Measurements from ENCODE around the gene RARG.
"Not testable (repeated sequence)": the region's sequence is repeated elsewhere in the genome, so short reads cannot be mapped to it uniquely, and the experiment has no call there.

RARG gene

DNA sequence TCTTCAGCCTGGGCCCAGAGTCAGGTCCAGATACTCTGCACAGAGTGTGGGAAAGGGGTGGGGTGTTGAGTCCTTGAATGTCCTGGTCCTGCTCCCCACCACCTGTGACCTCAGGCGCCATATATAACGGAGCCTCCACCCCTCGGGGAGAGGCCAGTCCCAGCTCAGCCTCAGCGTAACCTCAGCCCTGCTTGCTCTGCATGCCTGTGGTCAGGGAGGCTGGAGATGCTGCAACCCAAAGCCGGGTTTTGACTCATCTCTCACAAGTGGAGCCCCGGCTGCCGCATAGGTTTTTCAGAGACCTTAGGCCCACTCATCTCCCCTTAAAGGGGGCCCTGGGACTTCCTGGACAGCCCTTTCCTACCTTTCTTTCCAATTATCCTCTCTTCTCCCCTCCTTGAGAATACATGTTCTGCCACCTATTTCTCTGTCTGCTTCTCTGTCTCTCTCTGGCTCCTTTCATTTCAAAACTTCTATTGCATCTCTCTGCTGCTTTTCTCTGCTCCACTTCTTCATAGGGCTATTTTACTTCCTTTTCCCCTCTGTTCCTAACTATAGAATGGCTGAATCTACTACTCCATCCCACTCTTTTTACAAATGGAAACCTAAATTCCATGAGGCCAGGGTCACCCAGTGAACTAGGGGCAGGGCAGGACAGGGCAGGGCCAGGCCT is 26.1 kb downstream of the RARG start:
- DNase-seq: no peak

DNA sequence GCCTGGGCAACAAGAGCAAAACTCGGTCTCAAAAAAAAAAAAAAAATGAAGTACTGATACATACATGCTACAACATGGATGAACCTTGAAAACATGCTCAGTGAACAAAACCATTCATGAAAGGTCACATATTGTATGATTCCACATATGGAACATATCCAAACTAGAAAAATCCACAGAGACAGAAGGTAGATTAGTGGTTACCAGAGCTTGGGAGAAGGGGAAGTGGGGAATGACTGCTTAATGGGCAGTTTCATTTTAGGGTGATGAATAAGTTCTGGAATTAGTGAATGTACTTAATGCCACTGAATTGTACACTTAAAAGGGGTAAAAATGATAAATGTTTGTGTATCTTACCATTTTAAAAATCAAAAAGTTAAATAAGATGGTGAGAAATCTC is 27.7 kb downstream of the RARG start:
- no peak for DNase-seq

- not testable (repeated sequence) for DNase-seq
Measured at GRCh38 chr12:53202316-53202715, 29.7 kb downstream of the RARG start.

DNA sequence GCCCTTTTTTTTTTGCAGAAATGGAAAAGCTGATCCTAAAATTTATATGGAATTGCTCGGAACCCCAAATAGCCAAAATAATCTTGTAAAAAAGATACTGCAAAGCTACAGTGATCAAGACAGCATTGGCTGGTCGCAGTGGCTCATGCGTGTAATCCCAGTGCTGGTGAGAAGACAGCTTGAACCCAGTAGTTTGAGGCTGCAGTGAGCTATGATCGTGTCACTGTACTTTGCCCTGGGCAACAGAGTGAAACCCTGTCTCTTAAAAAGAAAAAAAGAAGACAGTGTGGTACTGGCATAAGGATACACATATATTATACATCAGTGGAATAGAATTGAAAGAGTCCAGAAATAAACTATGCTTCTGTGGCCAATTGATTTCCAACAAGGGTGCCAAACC is 30.4 kb downstream of the RARG start:
- DNase-seq: no peak

GRCh38 chr12:53201177-53201541 is 30.9 kb downstream of the RARG start:
- no peak for DNase-seq

DNA sequence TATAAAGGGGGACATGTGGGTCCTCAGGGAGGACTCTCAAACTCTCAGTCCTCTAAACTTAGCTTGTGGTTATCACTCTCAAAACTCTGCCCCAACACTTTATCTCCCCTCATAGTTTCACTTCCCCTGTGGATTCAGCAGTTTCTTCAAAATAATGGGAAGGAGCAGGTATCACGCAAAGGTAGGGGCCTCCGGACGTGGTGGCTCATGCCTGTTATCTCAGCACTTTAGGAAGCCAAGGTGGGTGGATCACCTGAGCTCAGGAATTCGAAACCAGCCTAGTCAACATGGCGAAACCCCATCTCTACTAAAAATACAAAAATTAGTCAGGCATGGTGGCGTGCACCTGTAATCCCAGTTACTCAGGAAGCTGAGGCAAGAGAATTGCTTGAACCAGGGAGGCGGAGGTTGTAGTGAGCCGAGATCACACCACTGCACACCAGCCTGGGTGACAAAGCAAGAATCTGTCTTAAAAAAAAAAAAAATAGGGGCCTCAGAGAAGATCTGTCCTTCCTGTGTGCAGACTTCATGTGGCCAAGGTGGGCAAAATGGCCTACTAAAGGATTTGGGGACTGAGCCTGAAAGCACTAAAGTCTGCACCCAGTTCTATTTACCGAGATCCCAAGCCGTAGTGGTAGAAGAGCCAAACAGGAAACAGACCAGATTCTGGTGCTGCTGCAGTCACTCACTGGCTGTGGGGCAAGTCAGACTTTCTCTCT is 31.4 kb downstream of the RARG start:
- DNase-seq: no peak

GRCh38 chr12:53200107-53200457 is 31.9 kb downstream of the RARG start:
- DNase-seq: no peak

DNA sequence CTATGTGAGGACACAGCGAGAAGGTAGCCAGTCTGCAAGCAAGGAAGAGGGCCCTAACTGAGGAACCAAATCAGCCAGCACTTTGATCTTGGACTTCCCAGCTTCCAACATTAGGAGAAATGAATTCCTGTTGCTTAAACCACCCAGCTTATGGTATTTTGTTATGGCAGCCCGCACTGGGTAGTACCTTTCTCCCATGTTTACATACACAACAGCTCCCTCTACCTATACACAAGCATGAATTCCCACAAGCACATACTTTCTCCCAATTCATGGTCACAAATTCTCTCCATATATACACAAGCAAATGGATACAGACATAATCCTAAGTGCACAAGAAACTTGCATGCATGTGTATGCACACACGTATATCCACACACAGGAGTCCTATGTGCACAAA is 32.3 kb downstream of the RARG start:
- DNase-seq: no peak

DNA sequence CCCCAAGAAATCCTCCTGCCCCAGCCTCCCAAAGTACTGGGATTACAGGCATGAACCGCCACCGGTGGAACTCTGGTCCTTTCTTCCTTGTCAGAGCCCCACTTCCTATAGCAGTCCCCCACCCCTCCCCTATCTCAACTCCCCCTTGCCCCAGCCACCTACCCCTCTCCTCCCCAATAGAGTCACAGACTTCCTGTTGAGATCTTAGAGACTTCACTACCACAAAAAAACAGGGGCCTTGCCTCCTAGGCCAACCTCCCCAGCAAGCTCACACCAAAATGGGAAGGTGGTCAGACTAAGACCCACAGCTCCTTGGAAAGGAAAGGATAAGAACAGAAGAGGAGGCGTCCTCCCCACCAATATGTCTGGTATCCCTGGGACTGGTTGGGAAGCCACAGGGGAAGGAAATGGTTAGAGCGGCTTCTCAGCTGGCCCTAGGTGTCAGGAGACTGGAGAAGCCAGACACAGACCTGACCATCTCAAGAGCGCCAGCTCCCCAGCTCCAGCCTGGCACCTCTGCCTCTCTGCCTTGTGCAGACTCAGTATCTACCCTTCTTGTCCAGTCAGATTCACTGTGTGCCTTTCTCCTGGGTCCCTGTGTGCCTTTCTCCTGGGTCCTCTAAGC is 33.4 kb downstream of the RARG start:
- no peak for DNase-seq

- no peak for DNase-seq
Measured at GRCh38 chr12:53197011-53197640, 34.9 kb downstream of the RARG start.

- DNase-seq: no peak
Measured at GRCh38 chr12:53196486-53196885, 35.5 kb downstream of the RARG start.

DNA sequence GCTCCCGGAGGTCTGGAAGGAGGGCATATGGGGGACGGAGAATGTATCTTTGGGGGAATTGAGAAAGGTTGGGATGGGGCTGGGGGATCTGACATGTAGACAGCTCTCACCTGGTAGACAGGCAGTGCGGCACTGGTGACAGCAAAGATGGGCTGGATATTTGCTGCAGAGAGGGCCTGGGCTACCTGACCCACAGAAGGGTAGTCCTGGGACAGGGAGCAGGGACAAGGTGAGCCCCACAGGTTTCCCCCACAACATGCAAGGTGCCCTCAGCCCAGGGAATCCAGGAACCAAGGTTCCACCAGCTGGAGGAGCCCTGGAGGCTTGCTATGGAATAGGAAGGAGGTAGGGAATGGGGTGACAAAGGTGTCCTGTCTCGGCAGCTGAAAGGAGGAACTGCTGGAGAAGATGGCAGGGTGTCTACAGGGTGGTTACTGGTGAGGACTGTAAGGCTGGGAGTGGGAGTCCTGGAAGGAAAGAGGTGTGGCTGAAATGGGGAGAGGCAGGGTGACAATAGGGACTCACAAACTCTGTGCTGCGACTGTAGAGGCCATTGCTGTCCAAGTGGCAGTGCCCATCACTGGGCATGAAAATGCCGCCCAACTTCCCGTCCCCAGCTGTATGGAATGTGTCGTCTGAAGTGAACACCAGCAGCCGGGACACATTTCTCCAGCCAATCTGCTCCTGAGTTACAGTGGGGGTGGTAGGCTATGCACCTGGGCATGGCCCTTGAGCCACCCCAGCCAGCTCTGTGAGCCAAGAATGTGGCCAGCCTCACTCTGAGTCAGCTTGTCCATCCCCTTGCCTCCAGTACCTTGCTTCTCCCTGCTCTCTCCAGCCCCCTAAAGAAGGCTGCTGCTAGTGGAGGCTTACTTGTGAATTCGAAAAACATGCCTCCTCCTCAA is 36.2 kb downstream of the RARG start:
- no peak for DNase-seq

GRCh38 chr12:53194973-53195372 is 37.0 kb downstream of the RARG start:
- no peak for DNase-seq

GRCh38 chr12:53193985-53194716 is 37.9 kb downstream of the RARG start:
- DNase-seq: no peak

DNA sequence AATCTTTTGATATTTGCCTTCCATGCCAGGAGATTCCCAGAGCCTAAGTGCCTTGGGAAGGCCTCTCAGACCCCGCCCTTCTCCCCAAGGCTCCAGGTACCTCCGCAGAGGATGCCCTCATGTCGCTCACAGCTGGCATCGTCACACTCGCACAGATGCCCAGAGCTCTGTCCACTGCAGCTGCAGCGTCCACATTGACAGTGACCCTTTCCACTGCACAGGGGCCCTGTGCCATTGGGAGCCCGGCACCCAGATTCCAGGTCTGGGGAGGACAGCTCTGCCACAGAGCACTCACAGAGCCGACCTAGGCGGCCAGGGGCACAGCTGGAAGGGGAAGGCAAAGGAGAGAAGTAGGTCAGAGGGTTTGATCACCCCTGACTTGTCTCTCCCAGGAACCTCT is 39.0 kb downstream of the RARG start:
- DNase-seq: no peak

DNA sequence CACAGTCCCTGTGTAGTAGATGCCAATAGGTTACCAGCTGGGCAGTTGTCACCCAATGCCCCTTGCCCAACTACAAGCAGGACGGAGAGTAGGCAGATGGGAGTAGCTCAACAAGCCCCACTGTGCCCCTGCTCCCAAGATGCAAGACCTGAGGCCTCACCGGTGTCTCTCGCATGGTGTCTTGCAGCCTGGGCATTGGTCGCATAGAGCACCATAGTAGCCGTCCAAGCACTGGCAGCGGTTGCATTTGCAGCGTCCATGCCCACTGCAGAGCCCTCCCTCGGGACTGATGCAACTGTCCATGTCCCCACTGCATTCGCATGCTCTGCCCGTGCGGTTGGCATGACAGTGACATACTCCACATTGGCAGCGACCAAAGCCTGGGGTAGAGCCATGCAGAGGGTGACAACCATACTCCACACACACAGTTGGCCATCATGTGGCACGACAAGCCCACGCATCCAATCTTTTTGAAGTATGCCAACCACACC is 39.4 kb downstream of the RARG start:
- no peak for DNase-seq

DNA sequence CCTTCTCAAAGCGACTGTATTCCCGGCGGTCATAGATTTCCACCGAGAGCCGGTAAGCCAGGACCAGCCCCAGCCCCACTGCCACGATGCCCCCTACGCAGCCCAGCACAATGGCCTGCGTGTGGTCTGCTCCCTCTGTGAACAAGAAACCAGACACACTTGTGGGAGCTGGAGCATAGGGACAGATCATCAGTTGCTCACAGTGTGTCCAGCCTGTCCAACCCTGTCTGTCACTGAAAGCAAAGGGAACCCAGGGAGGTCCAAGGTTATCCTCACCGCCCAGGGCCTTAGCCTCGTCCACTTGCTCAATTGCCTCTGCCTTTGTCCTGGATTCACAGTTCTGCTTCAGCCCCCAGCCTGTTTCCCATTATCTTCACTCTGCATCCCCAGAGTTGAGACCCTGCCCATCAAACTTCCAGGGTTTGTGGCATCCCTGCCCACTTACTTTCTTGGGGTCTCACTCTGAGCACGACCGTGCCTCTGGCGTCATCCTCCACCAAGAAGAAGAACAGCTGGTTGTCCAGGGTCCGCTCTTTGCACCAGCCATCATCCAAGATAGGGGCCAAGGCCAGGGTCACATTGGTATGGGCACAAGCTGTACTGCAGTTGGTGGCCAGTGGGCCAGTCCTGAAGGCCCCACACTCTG is 40.0 kb downstream of the RARG start:
- DNase-seq: no peak

DNA sequence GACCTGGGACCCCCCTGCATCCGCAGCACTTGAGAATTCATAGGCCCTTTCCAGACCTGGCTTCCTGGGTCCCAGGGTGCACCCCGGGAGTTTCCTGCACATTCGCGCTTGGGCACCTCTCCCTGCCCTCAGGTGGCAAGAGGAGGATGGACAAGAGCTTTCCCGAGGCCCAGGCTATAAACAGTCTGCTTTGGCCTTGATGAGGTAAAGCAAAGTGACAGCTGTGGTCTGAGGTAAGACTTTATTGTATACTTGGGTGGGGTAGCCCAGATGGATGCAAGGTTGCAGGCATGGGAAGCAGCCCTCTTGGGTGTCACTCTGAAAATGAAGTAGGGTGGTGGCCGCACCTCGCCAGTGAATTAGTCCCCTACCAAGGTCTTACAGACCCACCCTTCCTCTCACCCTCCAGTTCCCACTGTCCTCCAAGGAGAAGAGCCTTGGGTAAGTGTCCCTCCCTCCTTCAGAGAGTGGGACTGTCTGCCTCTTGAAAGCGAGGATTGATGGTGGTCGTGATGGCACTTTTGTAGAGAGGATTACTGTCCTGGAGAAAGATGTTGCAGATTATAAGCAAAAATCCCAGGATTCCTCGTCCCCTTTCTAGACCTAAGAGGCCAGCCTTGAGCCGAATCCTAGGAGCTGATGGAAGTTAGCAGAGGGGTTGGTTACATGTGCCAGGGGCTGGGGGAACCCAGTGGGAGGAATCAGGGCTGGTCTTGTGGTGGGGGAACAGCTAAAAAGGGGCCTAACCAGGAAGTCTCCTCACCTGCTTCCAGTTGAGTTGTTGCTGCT is 40.7 kb downstream of the RARG start:
- DNase-seq: no peak

DNA sequence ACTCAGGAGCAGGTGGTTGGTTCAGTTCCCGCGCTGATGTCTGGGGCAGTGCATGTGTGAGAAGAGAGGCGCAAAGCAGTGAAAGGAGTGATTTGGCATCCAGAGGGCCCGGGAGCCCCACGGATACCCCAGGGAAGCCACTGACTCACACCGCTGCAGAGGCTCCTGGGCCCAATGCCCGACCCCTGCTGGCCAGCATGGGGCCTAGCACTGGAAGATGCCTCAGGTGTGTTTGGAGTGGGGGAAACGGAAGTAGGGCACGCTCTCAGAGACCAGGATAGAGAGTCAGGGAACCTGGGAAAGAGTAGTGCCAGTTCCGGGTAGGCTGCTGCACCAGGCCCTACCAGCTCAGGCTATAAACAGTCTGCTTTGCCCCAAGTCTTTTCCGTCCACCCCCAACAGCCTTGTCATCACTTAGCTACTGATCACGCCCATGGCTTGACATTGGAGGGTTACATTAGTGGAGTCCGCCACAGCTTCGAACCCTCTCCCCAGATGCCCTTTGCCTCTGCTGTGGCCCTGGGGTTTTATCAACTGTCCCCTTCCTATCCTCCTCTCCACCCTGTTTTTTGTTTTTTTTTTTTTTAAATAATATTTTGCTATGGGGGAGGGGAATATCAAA is 41.8 kb downstream of the RARG start:
- DNase-seq: peak; percentile 22

Measured in NCI-H446 treated with DMSO at 0.1 percent for 48 hours (cell line).